Activated T-helper 17 cell treated with anti-CD3 and anti-CD28 coated beads, Interleukin-2, amount 50 U/mL, for 72 hours (primary cell): ENCODE data around the gene UPK3B. TPM values are rescaled to one million over a fixed set of nuclear protein-coding genes. Genes with fewer than 3 reads are reported as not detected.
"Not testable (repeated sequence)": the region's sequence is repeated elsewhere in the genome, so short reads cannot be mapped to it uniquely, and the experiment has no call there.

Source experiments
- ATAC-seq: fragments of 150-1000 bp; cut with Tn5 transposase; replicated peaks from 2 replicates; pipeline ENCODE4 v1.10.0; 2021; ENCODE audit warnings: mild to moderate bottlenecking, moderate library complexity
- H3K27ac Mint-ChIP-seq: one replicate; pipeline ENCODE4 v1.8.0; 2022; ENCODE audit warnings: mixed read lengths
- H3K27me3 Mint-ChIP-seq: one replicate; pipeline ENCODE4 v1.8.0; 2022; ENCODE audit warnings: mixed read lengths
- H3K36me3 Mint-ChIP-seq: one replicate; pipeline ENCODE4 v1.8.0; 2022; ENCODE audit warnings: low read depth, mild to moderate bottlenecking, mixed read lengths
- H3K4me1 Mint-ChIP-seq: one replicate; pipeline ENCODE4 v1.8.0; 2022; ENCODE audit warnings: mixed read lengths
- H3K4me3 Mint-ChIP-seq: one replicate; pipeline ENCODE4 v1.8.0; 2022; ENCODE audit warnings: mild to moderate bottlenecking, mixed read lengths
- H3K9me3 Mint-ChIP-seq: one replicate; pipeline ENCODE4 v1.8.0; 2022; ENCODE audit warnings: mixed read lengths
- total RNA-seq, 2 donors: library from RNA; stranded (reverse); gene quantifications; one replicate each; pipeline ENCODE4 v1.2.3, GENCODE V29; 2022

UPK3B gene
- total RNA-seq, 2 donors from 2014 or later: 0.79 to 1.0 TPM

DNA sequence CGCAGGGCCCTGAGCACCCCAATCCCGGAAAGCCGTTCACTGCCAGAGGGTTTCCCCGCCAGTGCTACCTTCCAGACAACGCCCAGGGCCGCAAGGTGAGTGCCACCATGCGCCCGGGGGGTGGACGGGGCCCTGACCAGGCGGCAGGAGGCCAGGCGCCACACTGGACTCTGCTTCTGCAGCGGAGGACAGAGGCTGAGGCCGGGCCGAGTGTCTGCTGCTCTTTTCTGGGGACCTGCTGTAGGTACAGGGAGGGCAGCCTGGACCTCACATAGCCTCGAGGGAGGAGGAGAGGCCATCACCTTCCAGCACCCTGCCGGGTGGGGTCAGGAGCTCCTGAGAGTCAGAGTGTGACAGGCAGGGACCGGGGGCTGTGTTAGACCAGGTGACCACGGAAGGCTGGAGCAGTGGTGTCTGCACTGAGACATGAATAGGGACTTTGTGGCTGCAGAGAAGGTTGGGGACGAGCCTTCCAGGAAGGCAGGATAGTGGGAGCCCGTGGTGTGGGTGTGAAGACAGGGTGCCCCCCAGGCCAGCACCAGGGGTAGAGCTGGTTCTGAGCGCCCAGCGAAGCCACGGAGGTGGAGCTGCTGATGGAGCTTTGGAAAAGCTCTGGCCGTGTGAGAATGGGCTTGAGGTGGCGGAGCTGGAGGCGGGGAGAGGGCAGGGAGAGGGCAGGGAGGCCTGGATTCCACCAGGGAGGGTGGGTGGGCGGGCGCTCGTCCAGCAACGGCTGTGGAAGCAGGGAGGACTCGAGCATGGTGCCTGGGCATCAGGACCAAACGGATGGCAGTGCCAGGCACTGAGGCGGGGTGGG, 5.8 kb upstream of the UPK3B start:
- not testable (repeated sequence) for ATAC-seq, H3K4me3 Mint-ChIP-seq, H3K4me1 Mint-ChIP-seq, H3K27ac Mint-ChIP-seq, H3K9me3 Mint-ChIP-seq, H3K27me3 Mint-ChIP-seq
- H3K36me3 Mint-ChIP-seq: peaks cover 16% of the 10 kb centered on the region

DNA sequence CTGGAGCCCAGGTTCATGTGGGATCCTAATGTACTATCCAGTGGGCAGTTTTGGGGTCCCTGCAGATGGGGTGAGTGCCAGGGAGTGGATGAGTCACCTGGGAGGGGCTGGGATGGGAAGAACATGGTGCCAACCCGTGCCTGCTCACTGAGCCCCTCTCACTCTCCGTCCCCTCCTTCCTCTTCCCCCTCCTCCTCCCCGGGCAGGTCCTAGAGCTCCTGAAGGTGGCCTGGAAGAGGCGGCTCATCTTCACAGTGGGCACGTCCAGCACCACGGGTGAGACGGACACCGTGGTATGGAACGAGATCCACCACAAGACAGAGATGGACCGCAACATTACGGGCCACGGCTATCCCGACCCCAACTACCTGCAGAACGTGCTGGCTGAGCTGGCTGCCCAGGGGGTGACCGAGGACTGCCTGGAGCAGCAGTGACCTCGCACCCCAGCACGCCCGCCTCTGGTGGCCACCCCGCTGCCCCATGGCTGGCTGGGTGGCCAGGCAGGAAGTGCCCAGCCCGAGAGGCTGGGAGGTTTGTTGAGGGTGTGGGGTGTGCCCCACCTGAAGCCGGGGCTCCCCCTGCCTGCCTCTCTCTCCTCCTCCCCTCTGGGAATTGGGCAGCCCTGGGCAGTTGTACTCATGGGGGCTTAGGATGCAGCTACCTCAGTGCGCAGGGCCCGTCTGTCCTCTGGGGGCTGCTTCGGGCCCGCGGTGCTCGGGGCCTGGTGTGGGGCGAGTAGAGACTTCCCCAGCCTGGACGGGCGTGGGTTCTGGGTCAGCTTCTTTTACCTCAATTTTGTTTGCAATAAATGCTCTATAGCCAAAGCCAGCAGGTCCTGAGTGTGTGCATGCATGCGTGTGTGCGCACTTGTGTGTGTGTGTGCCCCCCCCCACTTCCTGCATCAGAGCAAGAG, 4.9 kb upstream of the UPK3B start:
- no peak for ATAC-seq
- Mint-ChIP-seq H3K4me1 (peaks cover 3% of the 10 kb centered on the region), H3K4me3 (no peak overlapping the region), H3K9me3 (no peaks in the 10 kb centered on the region), H3K27ac (no peak overlapping the region), H3K36me3 (peaks cover 16% of the 10 kb centered on the region), H3K27me3 (no peaks in the 10 kb centered on the region)

DNA sequence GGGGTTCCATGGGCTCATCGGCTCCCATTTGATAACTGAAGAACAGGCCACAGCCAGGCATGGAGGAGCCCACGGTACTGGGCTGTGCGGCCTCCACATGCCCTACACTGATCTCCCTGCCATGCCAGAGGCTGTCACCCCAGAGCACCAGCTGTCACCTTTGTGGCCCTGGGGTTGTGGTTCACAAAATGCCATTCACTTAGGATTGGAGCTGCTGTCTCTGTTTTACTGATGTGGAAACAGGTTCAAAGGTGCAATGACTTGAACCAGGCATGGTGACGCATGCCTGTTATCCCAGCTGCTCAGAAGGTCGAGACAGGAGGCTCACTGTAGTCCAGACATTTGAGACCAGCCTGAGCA, 4.3 kb upstream of the UPK3B start:
- Mint-ChIP-seq H3K36me3 (peaks cover 14% of the 10 kb centered on the region), H3K27me3 (no peaks in the 10 kb centered on the region), H3K4me3 (no peak overlapping the region), H3K9me3 (no peaks in the 10 kb centered on the region), H3K4me1 (peaks cover 3% of the 10 kb centered on the region), H3K27ac (no peak overlapping the region)
- no peak for ATAC-seq

DNA sequence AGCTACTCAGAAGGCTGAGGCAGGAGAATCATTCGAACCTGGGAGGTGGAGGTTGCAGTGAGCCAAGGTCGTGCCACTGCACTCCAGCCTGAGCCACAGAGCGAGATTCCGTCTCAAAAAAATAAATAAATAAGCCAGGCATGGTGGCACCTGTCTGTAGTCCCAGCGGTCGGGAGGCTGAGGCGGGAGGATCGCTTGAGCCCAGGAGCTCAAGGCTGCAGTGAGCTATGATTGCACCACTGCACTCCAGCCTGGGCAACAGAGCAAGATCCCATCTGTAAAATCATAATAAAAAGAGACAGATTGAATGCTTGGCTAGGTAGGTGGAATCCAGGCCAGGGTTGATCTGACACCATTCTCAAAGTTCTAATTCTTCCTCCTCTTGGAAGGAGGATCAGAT, 3.7 kb upstream of the UPK3B start:
- not testable (repeated sequence) for H3K4me1 Mint-ChIP-seq, H3K27ac Mint-ChIP-seq, H3K36me3 Mint-ChIP-seq, ATAC-seq, H3K4me3 Mint-ChIP-seq, H3K27me3 Mint-ChIP-seq, H3K9me3 Mint-ChIP-seq

GRCh38 chr7:76507723-76508406, 2.5 kb upstream of the UPK3B start:
- no peak for ATAC-seq
- no peak overlapping the region for H3K4me3 Mint-ChIP-seq

GRCh38 chr7:76511200-76511910, 1.0 kb downstream of the UPK3B start:
- not testable (repeated sequence) for H3K4me1 Mint-ChIP-seq, H3K4me3 Mint-ChIP-seq, ATAC-seq, H3K27me3 Mint-ChIP-seq, H3K27ac Mint-ChIP-seq, H3K36me3 Mint-ChIP-seq, H3K9me3 Mint-ChIP-seq

More at GRCh38 chr7:76507723-76508406, 2.5 kb upstream of the UPK3B start:
- Mint-ChIP-seq H3K36me3 (peaks cover 5% of the 10 kb centered on the region), H3K27ac (no peak overlapping the region), H3K9me3 (no peaks in the 10 kb centered on the region), H3K4me1 (peaks cover 3% of the 10 kb centered on the region), H3K27me3 (no peaks in the 10 kb centered on the region)

DNA sequence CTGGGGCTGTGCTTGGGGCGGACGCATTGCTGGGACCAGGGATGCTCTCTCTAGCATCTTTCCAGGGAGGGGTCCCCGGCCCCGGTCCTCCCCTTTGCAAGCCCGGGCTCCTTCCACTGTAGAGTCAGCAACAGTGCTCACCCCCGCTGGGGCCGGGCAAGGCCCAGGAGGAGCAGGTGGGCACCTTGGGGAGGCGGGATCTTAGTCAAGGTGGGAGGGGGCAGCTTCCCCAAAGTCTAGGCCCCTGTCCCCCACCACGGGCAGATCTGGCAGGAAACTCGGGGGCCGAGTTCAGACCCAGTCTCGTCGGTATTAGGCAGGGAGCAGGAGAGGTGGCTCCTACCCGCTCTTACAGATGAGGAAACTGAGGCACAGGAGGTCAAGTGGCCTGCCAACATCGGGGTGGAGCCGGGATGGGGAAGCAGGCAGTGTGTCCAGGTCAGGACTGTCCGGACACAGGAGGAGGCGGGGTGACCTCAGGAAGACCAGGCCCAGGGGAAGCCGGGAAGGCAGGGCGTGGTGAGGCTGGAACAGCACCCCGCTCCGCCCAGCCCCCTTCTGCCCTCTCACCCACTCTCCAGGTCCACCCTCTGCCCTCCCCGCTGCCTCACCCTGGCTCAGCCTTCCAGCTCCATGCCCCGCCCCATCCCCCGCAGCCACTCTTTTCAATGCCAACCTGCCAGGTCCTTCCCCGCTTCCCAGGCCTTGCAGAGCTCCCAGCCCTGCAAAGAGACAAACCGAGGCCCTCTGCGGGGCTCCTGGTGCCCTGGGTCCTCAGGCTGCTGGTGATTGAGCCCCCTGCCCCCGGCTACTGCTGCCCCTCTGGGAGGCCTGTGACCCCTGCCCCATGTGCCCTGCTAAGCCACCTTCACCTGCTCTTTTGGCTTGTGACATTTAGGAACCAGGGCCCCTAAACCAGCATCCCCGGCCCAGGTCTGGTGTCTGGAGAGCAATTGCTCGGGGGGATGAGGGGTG, 1.8 kb downstream of the UPK3B start:
- ATAC-seq, H3K27me3 Mint-ChIP-seq, H3K9me3 Mint-ChIP-seq, H3K4me3 Mint-ChIP-seq, H3K27ac Mint-ChIP-seq, H3K4me1 Mint-ChIP-seq, H3K36me3 Mint-ChIP-seq: not testable (repeated sequence)

GRCh38 chr7:76512941-76513816, 2.8 kb downstream of the UPK3B start:
- Mint-ChIP-seq H3K4me3 (no peak overlapping the region), H3K27ac (no peak overlapping the region), H3K9me3 (no peaks in the 10 kb centered on the region), H3K27me3 (no peaks in the 10 kb centered on the region), H3K36me3 (no peaks in the 10 kb centered on the region), H3K4me1 (no peaks in the 10 kb centered on the region)
- ATAC-seq: no peak

DNA sequence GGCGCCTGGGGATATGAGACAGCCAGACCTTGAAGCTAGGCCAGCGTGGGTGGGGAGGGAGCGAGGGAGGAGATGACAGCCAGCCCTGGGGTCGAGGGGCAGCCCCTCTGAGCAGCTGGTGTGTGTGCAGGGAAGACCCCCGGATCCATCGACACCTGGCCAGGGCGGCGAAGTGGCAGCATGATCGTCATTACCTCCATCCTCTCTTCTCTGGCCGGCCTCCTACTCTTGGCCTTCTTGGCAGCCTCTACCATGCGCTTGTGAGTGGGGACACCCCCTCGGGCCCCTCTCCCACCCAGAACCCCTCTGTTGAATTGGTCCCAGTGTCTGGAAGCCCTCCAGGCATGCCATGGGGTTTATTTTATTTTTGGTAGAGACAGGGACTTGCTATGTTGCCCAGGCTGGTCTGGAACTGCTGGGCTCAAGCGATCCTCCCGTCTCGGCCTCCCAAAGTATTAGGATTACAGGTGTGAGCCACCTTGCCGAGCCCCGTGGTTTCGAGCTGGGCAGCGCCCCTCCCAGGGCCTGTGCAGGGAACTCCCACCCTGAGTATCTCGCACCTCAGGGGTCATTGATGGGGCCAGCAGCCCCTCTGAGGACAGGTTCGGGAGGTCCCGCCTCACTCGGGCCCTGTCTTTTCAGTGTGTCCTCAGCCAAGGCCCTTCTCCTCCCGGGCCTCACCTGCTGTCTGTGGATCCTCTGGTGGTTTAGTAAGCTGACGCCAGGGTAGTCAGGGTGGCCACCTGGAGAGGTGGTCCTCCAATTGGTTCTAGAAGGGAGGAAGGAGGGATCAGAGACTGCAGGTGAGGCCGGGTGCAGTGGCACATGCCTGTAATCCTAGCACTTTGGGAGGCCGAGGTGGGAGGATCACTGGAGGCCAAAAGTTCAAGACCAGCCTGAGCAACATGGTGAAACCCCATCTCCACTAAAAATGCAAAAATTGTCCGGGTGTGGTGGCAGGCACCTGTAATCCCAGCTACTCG, 3.8 kb downstream of the UPK3B start:
- no peaks in the 10 kb centered on the region for H3K36me3 Mint-ChIP-seq
- no peaks in the 10 kb centered on the region for H3K27me3 Mint-ChIP-seq
- no peak for ATAC-seq
- H3K9me3 Mint-ChIP-seq: no peaks in the 10 kb centered on the region
- H3K4me1 Mint-ChIP-seq: no peaks in the 10 kb centered on the region
- H3K27ac Mint-ChIP-seq: no peak overlapping the region
- no peak overlapping the region for H3K4me3 Mint-ChIP-seq

DNA sequence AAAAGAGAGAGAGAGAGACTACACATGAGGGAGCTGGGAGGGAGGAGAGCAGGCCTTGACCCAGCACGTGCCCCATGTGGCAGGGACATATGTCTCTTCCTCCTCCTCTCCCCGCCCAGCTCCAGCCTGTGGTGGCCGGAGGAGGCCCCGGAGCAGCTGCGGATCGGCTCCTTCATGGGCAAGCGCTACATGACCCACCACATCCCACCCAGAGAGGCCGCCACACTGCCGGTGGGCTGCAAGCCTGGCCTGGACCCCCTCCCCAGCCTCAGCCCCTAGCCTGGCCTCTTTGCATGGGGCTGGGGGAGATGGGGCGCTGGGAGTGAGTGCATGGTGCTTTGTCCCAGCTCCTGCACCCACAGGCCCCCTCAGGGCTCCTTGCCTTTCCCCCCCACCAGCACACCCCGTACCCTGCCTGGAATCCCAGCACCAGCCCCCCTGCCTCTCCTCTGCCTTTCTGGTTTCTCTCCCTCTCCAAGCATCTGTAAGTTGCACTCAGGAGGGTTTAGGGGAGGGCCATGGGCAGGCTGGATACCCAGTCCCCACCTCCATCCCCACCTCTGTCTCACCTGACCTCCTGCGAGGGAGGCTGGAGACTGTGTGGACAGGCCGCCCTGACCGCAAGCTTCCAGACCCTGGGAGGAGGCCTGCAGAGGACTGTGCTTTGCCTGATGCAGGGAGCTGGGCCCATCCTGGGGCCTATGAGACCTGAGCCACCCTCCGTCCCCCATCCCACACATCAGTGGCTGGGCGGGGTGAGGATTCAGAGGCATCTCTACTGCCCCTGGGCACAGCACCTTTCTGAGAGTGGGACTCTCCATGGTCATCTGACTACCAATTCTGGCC, 4.8 kb downstream of the UPK3B start:
- no peaks in the 10 kb centered on the region for H3K27me3 Mint-ChIP-seq
- no peaks in the 10 kb centered on the region for H3K4me1 Mint-ChIP-seq
- no peaks in the 10 kb centered on the region for H3K36me3 Mint-ChIP-seq
- H3K27ac Mint-ChIP-seq: no peak overlapping the region
- ATAC-seq: no peak
- H3K9me3 Mint-ChIP-seq: no peaks in the 10 kb centered on the region
- no peak overlapping the region for H3K4me3 Mint-ChIP-seq

DNA sequence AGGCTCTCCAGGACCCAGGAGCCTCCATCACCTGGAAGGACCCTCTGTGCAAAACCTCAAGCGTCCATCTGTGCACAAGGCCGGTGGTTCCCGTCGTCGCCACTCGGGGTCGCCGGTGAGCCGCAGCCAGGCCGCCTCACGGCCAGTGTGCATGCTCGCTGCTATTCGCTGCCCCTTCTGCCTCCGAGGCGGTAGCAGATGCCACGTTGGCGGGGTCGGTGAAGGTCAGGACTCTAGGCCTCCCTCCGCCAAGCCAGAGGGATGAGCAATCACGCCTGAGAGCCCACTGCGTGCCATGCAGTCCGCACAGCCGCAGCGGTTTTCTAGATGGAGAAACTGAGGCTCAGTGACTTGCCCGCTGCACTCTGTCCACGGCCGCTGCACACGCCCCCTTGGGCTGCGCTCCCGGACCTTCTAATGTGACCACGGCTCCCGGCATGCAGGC, 5.7 kb downstream of the UPK3B start:
- peak; percentile 67 for ATAC-seq
- no peaks in the 10 kb centered on the region for H3K4me1 Mint-ChIP-seq
- H3K27me3 Mint-ChIP-seq: no peaks in the 10 kb centered on the region
- no peak overlapping the region for H3K27ac Mint-ChIP-seq
- no peaks in the 10 kb centered on the region for H3K36me3 Mint-ChIP-seq
- no peaks in the 10 kb centered on the region for H3K9me3 Mint-ChIP-seq
- H3K4me3 Mint-ChIP-seq: no peak overlapping the region
